ENCODE measurements around the gene OR51E1. TPM values are rescaled to one million over a fixed set of nuclear protein-coding genes. Genes with fewer than 3 reads are reported as not detected.

The OR51E1 gene
- total and polyA plus RNA-seq, 8 donors, result 0.06 to 0.50 (median 0.33) TPM; not detected in 2

DNA sequence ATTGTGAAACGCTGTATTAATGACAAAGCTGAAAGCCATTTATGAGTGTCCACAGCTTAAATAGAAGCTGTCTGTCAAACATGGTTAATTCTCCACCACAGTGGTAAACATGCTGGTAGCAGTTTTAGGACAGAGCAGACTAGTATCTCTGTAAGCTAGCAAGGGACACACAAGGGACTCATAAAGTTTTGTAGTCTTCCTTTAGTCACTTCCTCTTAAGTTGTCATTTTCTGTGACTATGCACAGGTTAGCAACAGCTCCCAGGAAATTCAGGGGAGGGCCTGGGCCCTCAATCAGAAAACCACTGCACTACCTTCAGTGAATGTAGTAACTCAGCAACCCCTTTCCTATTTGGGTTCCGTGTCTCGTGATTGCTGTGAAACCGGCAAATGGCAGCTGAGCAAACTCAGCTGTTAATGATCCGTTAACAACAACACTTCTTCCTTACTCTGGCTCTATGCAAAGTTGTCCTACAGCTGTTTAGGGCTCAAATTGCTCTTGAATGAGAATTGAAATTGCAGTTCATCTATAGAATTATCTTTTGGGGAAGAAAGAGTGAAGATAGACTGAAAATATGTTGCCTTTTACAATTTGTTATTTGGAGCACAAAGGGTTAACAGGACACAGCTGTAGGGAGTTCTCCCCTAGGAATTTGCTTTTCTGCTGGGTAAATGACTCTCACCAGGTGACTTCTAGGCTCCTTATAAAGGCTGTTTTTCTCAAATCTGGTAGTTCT, 60.4 kb downstream of the OR51E1 start, which contains the start of gene MMP26:
Gene MMP26, plus strand, starts transcription at position 731 of the 736 bp plus-strand sequence.
- Histone ChIP-seq H3K4me3 (no peak within 1 kb of the TSS), H3K36me3 (no peaks in the 10 kb centered on the region), H3K9me3 (no peaks in the 10 kb centered on the region), H3K4me1 (no peaks in the 10 kb centered on the region), H3K27me3 (peaks cover 0 to 6% of the 10 kb centered on the region in 2 donors), H3K27ac (no peak within 1 kb of the TSS)
- TF ChIP-seq CTCF (IDR thresholded peaks at IDR 0.05), result no peak
- DNase-seq, result no peak
- ATAC-seq, result no peak
- intact Hi-C loops (cut with DNase I), result no loop called here

GRCh38 chr11:4704790-4705334, 61.1 kb downstream of the OR51E1 start:
- H3K9me3 ChIP-seq, result no peaks in the 10 kb centered on the region
- intact Hi-C loops (cut with DNase I), result no loop called here
- no peaks in the 10 kb centered on the region for H3K4me1 ChIP-seq
- H3K27ac ChIP-seq, result no peak overlapping the region
- H3K4me3 ChIP-seq, result no peak overlapping the region
- ATAC-seq, result no peak
- no peak for TF ChIP-seq CTCF (IDR thresholded peaks at IDR 0.05)
- DNase-seq, result no peak
- peaks cover 0 to 6% of the 10 kb centered on the region in 2 donors for H3K27me3 ChIP-seq
- no peaks in the 10 kb centered on the region for H3K36me3 ChIP-seq

Other genes with a start within 250 kb of the OR51E1 start
- 1 to 10 TPM in 1 of 2 donors, not detected in 1; 1.9 TPM for gene OR52K2, start 194.7 kb upstream of the OR51E1 start, total RNA-seq
- not detected for gene OR52K2, start 194.7 kb upstream of the OR51E1 start, polyA plus RNA-seq (ENCODE audit: insufficient read length in 6 of 6)
- under 1 TPM; 0.09 to 0.86 TPM for gene OR52K1, start 161.3 kb upstream of the OR51E1 start, total RNA-seq
- under 1 TPM; 0.21 to 0.35 (median 0.27) TPM for gene OR52K1, start 161.3 kb upstream of the OR51E1 start, polyA plus RNA-seq (ENCODE audit: insufficient read length in 6 of 6)
- gene OR52M1, start 98.8 kb upstream of the OR51E1 start, total RNA-seq, result not detected
- gene OR52M1, start 98.8 kb upstream of the OR51E1 start, polyA plus RNA-seq (ENCODE audit: insufficient read length in 6 of 6), result not detected
- gene OR52I2, start 62.2 kb upstream of the OR51E1 start, total RNA-seq, result not detected
- gene OR52I2, start 62.2 kb upstream of the OR51E1 start, polyA plus RNA-seq (ENCODE audit: insufficient read length in 6 of 6), result under 1 TPM in 4 of 6 donors, not detected in 2; 0.03 to 0.07 (median 0.03) TPM
- gene OR52I1, start 49.9 kb upstream of the OR51E1 start, total RNA-seq, result not detected
- gene OR52I1, start 49.9 kb upstream of the OR51E1 start, polyA plus RNA-seq (ENCODE audit: insufficient read length in 6 of 6), result under 1 TPM in 5 of 6 donors, not detected in 1; 0.08 to 0.14 (median 0.11) TPM
- gene TRIM68, start 35.8 kb upstream of the OR51E1 start, total RNA-seq, result 10 to 100 TPM; 12.5 to 14.1 TPM
- gene TRIM68, start 35.8 kb upstream of the OR51E1 start, polyA plus RNA-seq (ENCODE audit: insufficient read length in 6 of 6), result 10 to 100 TPM; 17.9 to 23.6 (median 19.0) TPM
- not detected for gene OR51D1, start 6.5 kb upstream of the OR51E1 start, total RNA-seq
- not detected for gene OR51D1, start 6.5 kb upstream of the OR51E1 start, polyA plus RNA-seq (ENCODE audit: insufficient read length in 6 of 6)
- not detected for gene OR51E2, start 53.9 kb downstream of the OR51E1 start, total RNA-seq
- under 1 TPM in 5 of 6 donors, not detected in 1; 0.08 to 0.18 (median 0.15) TPM for gene OR51E2, start 53.9 kb downstream of the OR51E1 start, polyA plus RNA-seq (ENCODE audit: insufficient read length in 6 of 6)
- gene MMP26, start 60.8 kb downstream of the OR51E1 start, total RNA-seq, result not detected
- gene MMP26, start 60.8 kb downstream of the OR51E1 start, polyA plus RNA-seq (ENCODE audit: insufficient read length in 6 of 6), result not detected
- gene OR51F1, start 126.0 kb downstream of the OR51E1 start, total RNA-seq, result not detected
- gene OR51F1, start 126.0 kb downstream of the OR51E1 start, polyA plus RNA-seq (ENCODE audit: insufficient read length in 6 of 6), result not detected
- gene OR52R1, start 160.4 kb downstream of the OR51E1 start, total RNA-seq, result not detected
- not detected for gene OR52R1, start 160.4 kb downstream of the OR51E1 start, polyA plus RNA-seq (ENCODE audit: insufficient read length in 6 of 6)
- gene OR51F2, start 177.3 kb downstream of the OR51E1 start, total RNA-seq, result not detected
- gene OR51F2, start 177.3 kb downstream of the OR51E1 start, polyA plus RNA-seq (ENCODE audit: insufficient read length in 6 of 6), result not detected
- gene OR51S1, start 205.2 kb downstream of the OR51E1 start, total RNA-seq, result not detected
- gene OR51S1, start 205.2 kb downstream of the OR51E1 start, polyA plus RNA-seq (ENCODE audit: insufficient read length in 6 of 6), result not detected
- gene OR51T1, start 237.9 kb downstream of the OR51E1 start, total RNA-seq, result not detected
- not detected for gene OR51T1, start 237.9 kb downstream of the OR51E1 start, polyA plus RNA-seq (ENCODE audit: insufficient read length in 6 of 6)